NT2/D1 (cell line): ENCODE results near the gene CAD.

Source experiments
- SUZ12 ChIP-seq: IDR thresholded peaks from 2 replicates; pipeline ENCODE4 v1.6.1; 2011; ENCODE audit not compliant: insufficient read length, insufficient read depth; ENCODE audit errors: extremely low read depth
- YY1 ChIP-seq: IDR thresholded peaks from 2 replicates; pipeline ENCODE4 v1.6.1; 2011; ENCODE audit not compliant: insufficient read length, insufficient read depth

DNA sequence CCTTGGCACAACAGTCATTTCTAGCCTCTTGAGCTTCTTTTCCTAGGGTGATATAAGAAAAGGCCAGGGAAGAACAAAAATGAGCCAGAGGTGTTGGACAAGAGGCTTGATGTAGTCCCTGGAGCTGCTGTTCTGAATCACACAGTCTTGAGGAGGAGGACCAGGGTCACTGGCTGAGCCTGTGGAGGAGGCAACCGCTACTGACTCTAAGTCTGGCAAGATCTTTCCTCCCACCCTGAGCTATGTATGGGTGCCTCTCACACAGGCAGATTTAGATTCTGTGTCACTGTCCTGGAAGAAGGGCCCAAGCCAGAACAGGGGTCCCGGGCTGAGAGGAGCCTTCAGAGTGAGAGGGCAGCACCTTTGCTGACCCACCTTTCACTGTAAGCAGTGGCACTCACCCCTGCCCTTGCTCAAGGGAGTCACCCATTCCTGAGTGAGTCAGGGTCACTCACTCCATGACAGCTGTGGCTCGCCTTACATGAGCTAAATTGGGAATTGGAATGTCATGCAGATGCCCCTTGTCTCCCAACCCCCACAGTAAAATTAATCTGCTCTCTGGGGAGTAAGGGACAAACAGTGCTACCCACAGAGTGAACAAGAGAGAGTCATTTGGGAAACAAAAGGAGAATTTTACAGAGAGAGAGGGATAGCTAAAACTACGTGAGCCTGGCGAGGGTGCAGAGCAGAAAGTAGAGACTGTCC lies 64.8 kb downstream of the CAD start, which contains the start of gene TRIM54:
- TF ChIP-seq SUZ12 (no peak), YY1 (no peak)
